GM18873 (cell line): Measurements from ENCODE around the gene STBD1.
"Not testable (repeated sequence)": the region's sequence is repeated elsewhere in the genome, so short reads cannot be mapped to it uniquely, and the experiment has no call there.

Experiments used
- ATAC-seq: cut with Tn5 transposase; IDR thresholded peaks from one replicate; pipeline ENCODE4 v1.9.1; 2021; ENCODE audit warnings: mild to moderate bottlenecking, moderate library complexity, moderate number of reproducible peaks; ENCODE audit not compliant: unreplicated experiment, low FRiP score

Gene STBD1

GRCh38 chr4:76305971-76306881 lies at the start of gene STBD1:
Gene STBD1, plus strand, starts transcription at chr4:76306733. Its CDS starts 37 bp downstream, at chr4:76306770.
- ATAC-seq: no peak

DNA sequence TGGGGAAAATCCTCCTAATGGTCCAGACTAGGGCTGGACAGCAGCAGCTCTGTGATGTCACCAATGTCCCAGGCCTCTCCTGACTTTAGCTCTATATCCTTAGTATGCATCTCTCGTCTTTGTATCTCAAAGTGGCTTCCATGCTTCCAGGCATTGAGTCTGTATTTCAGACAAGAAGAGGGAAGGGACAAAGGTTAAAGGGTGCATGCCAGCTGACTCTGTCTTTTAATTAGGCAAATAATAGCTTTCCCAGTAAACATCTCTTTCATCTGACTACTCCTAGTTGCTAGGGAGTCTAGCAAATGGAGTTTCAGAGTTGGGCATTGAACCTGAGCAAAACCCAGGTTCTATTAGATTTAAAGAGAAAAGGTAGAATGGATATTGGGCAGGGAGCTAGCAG lies 49.6 kb upstream of the STBD1 start:
- ATAC-seq: no peak

GRCh38 chr4:76257824-76258223 lies 48.7 kb upstream of the STBD1 start:
- ATAC-seq: no peak

GRCh38 chr4:76260571-76260970 lies 46.0 kb upstream of the STBD1 start:
- no peak for ATAC-seq

DNA sequence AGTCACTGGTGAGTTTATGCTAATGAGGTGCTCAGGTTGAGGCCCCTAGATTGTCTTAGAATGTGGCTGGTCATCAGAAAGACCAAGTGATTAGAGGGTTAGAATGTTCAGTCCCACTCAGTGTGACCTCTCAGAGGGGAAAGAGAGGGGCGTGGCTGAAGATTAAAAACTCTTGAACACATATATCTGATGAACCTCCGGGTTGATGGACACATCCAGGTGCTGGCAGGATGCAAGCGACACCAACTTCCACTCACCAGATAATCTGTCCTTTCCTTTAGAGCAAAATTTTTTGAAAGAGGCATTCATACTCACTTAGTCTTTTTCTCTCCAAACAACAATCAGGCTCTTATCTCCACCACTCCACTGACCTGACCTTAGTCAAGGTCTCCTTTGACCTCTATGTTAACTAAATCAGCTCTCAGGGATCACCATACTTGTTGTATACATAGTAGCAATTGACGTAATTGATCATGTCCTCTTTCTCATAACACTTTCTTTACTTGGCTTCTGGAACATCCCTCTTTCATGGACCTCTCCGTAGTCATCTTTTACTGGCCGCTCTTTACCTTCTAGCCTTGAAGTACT lies 40.8 kb upstream of the STBD1 start:
- ATAC-seq: no peak

- ATAC-seq: no peak
Measured at GRCh38 chr4:76266627-76267026, 39.9 kb upstream of the STBD1 start.

DNA sequence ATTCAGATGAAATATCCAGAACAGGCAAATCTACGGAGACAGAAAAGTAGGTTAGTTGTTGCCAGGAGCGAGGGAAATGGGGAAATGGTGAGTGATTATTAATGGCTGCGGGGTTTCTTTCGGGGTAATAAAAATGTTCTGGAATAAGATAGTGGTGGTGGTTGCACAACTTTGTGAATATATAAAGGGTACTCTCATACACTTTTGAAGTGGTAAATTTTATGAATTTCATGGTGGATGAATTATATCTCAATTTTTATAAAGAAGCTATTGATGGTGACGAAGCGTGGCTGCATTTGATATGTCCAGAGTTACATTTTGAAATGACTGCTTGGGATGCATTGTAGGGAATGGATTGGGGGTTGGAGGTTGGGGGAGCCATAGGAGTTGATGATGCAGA lies 38.7 kb upstream of the STBD1 start:
- no peak for ATAC-seq

DNA sequence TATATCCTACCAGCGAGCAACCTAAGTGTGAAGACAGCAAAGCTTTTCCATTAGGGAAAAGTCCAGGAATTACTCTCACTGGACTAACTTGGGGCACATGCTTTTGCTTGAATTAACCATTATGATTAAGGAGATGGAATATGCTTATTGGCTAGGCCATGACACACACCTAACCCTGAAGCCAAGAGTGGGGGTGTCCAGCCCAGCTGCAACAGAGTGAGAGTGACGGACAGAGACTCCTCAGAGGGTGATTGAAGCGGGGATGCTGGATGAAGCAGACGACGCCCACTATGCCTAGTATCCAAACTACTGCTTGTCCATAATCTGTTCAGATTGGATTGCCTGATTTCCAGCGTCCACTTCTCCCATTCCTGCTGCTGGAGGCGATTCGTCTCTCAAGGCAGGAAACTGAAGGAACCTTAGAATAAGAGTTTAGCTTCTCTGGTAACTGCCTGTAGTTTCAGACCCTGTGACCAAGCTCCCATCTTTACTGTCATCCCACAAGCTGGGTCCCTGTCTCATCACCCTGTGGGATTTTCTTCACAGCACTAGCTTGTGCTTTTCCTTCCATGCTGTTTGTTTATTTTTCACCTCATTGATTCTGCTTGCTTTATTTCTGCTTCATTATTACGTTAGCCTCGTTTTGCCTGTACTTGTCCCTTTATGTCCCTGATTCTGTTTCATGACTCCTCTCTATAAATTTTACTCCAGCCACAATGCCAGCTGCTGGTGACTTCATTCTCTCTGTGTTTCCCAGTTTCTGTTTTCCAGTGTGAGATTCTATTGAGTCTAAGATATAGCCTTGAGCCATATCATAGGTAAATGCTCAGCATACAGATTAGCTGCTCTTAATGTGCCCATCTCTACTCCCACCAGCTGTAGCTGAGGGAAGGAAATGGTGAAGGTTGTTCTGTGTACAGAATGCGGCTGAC lies 36.0 kb upstream of the STBD1 start:
- no peak for ATAC-seq

GRCh38 chr4:76271248-76271647 lies 35.3 kb upstream of the STBD1 start:
- ATAC-seq: no peak

DNA sequence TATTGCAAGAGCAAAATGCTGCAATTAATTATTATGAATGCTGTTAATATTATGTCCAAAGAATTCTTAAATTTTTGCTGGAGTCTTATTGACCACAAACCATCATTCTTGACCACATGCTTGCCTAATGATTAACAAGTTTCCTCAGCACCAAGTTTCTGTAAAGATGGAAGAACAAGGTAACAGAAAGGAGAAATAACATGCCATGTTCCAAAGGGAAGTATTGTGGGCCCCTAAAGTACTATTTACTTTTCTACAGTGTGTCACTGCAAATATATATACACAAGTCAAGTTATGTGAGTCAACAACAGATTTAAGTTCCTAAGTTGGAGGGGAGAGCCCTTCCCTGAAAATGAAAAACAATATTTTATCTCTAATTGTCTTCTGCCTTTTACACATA lies 34.5 kb upstream of the STBD1 start:
- ATAC-seq: no peak

DNA sequence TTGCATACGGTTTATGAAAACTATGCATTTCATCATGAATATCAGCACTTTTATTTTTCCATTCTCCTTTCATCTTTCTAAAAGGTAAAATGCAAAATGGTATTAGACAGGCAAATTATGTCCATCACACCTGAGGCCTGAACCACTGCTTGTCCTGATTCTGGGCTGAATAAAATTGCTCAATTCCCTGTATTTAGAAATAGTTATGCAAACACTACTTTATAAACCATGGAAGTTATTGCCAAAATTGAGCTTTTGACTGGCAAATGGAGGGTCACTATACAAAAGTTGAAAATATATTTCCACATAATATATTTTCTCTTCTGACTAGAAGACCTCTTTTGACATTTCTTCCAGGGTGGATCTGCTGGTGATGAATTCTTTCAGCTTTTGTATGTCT lies 34.0 kb upstream of the STBD1 start:
- ATAC-seq: no peak

GRCh38 chr4:76272999-76273398 lies 33.5 kb upstream of the STBD1 start:
- no peak for ATAC-seq

GRCh38 chr4:76275486-76276124 lies 30.9 kb upstream of the STBD1 start:
- ATAC-seq: no peak

DNA sequence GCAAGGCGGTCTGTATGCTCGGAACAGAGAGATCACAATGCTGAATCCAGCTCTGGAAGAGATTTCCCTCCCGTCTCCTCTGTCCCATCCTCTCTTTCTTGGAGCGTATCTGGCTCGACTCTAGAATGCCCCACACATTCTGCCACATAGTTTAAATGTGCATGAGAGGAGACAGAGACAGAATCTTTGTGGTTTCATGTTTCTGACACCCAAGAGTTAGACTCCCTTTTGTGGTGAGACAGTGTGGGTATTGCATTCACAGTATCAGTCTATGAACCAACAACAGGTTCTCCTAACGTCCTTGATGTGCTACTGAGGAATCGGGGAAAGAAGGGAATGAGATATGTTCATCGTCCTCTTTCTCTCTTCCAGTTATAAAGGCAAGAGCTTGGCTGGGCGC lies 29.7 kb upstream of the STBD1 start:
- ATAC-seq: no peak

DNA sequence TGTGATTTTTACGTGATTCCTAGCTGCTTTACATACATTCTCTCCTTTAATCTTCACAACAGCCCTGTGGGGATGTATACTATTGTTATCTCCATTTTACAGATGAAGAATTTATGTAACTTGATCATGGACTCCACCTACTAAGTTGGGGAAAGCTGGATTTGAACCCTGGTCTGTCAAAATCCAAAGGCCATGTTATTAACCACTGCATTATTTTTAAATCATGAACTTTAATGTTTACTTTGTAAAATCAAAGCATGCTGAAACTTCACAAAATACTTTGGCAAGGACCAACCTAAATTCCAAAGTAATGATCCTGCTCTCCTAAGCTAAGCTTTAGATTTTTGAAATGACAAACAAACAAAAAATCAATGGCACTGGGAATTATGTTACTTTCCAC lies 28.9 kb upstream of the STBD1 start:
- ATAC-seq: no peak

- ATAC-seq: no peak
Measured at GRCh38 chr4:76278583-76278982, 27.9 kb upstream of the STBD1 start.

- ATAC-seq: no peak
Measured at GRCh38 chr4:76279462-76279861, 27.1 kb upstream of the STBD1 start.

DNA sequence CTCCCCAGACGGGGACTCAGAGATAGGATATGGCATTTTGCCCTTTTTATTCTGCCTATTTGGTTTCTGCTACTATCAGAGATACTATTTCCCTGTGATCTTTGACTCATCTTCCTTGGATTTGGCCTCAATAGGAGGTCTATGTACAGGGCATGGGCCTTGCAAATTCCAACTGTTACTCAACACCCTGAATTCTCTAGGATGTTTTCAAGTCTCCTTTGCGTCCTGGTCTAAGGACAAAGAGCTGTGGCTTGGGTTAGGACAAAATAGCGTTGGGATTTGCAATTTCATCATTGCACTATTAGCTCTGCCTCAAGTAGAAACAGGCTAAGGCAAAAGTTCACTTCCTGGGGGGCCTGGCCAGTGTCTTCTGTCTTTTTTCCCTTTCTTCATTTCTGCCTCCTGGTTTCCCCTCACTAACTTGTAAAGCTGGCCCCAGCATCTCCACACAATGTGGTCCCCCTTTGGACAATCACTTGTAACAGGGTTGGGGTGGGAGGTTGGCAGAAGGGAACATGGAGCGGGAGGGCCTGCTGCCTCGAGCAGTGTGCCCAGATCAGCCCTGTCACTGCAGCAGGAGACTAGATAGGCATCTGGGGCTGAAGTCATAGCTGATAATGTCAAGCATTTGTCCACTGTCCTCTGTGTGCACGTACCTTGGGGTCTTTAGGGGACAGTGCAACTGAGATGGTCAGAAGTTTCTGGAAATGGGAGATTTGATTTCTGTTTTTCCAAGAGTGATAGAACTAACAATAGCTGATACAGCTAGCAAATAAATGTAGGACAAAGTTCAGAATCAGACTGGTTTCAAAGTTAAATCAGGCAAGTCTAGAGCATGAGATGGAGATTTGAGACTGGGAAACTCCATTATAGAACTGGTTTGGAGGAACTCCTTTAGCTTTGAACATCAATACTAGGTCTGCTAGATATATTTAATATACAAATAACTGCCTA lies 25.8 kb upstream of the STBD1 start:
- no peak for ATAC-seq

DNA sequence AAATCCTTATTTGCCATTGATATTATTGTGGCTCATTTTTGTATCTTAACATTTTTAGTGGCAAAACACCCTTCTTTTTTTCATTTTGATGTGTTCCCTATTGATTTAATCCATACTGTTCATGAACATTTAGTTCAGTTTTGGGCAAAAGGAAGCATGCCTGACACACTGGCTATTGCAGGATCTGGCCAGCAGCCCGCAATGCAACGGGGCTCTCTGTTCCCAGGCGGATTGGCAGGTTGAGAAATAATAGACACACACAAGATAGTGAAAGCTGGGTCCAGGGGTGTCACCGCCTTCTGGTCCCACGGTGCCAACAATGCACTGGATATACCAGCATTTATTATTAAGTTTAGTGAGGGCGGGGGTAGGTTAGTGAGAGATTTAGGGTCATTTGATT lies 24.9 kb upstream of the STBD1 start:
- ATAC-seq: not testable (repeated sequence)
